Tibial nerve (tissue), 4 donors: ENCODE measurements around the gene KLF11. TPM values are rescaled to one million over a fixed set of nuclear protein-coding genes. Genes with fewer than 3 reads are reported as not detected.

Source experiments
- DNase-seq, 2 donors: peaks; one replicate each; pipeline ENCODE4 v3.0.0-alpha.2; 2019; ENCODE audit warnings: low spot score in 2 of 2
- H3K27ac ChIP-seq, 4 donors: fragments of 200-600 bp; sonication (generic) in 3 of 4; one replicate each; pipeline ENCODE4 v1.5.1; 2017 to 2019; ENCODE audit warnings: mild to moderate bottlenecking in 1 of 4
- H3K27me3 ChIP-seq, 2 donors: fragments of 200-600 bp; sonication (generic) in 1 of 2; one replicate each; pipeline versions ENCODE4 v1.5.1 to v1.6.0; 2017 to 2019
- H3K36me3 ChIP-seq, 3 donors: fragments of 200-600 bp; sonication (generic); one replicate each; pipeline ENCODE4 v1.5.1; 2018 to 2019
- H3K4me1 ChIP-seq, 4 donors: fragments of 200-600 bp; sonication (generic) in 3 of 4; one replicate each; pipeline ENCODE4 v1.5.1; 2017 to 2019
- H3K4me3 ChIP-seq, 4 donors: fragments of 200-600 bp; sonication (generic) in 3 of 4; one replicate each; pipeline ENCODE4 v1.5.1; 2017 to 2019; ENCODE audit warnings: mild to moderate bottlenecking in 1 of 4, moderate library complexity in 1 of 4
- H3K9me3 ChIP-seq, 4 donors: fragments of 200-600 bp; sonication (generic) in 3 of 4; one replicate each; pipeline ENCODE4 v1.5.1; 2017 to 2019
- EP300 ChIP-seq, 2 donors: sonication (generic); formaldehyde crosslinking; IDR thresholded peaks; one replicate each; pipeline ENCODE4 v1.6.1; 2017; ENCODE audit warnings: antibody characterized with exemption in 2 of 2, mild to moderate bottlenecking in 1 of 2
- POLR2A ChIP-seq, 2 donors: fragments of 450-650 bp; IDR thresholded peaks; one replicate each; pipeline ENCODE4 v1.6.1; 2017; ENCODE audit warnings: antibody characterized with exemption in 2 of 2, mild to moderate bottlenecking in 2 of 2, moderate library complexity in 2 of 2
- WGBS, 2 donors: methylation state at CpG; one replicate each; pipeline ENCODE4 v1.1.5; 2018; 5-methylcytosine and 5-hydroxymethylcytosine counted together
- small RNA-seq: library from RNA; depleted of rRNA; stranded (forward); fragments of <200 nt; gene quantifications from one replicate; pipeline ENCODE3, GENCODE V24; 2016
- total RNA-seq, 4 donors: library from RNA; depleted of rRNA; stranded (reverse); fragments of >200 nt; gene quantifications; one replicate each; pipeline ENCODE4 v1.1.0, GENCODE V29; 2016
- TF ChIP-seq, protein P1 (sequence below), 5 experiments: fragments of 200-600 bp in 3 of 5; fragments of 450-650 bp in 2 of 5; sonication (generic) in 3 of 5; IDR thresholded peaks; one replicate each; pipeline ENCODE4 v1.5.1; 2016 to 2019; ENCODE audit warnings: antibody characterized with exemption in 5 of 5, mild to moderate bottlenecking in 3 of 5, moderate library complexity in 2 of 5

Gene KLF11
- total RNA-seq, 4 donors from 2014 or later, result 17.1 to 23.7 (median 20.9) TPM

- 92 to 96% methylated on average over 10 of the region's 10 CpGs for WGBS, 2 donors
- Histone ChIP-seq H3K4me1 (peaks cover 0 to 5% (median 1%) of the 10 kb centered on the region in 4 donors), H3K4me3 (no peak overlapping the region), H3K27ac (no peak overlapping the region), H3K27me3 (peaks cover 0 to 22% of the 10 kb centered on the region in 2 donors), H3K36me3 (no peaks in the 10 kb centered on the region), H3K9me3 (no peaks in the 10 kb centered on the region)
- DNase-seq, result no peak
- TF ChIP-seq POLR2A (IDR thresholded peaks at IDR 0.05) (no peak), EP300 (IDR thresholded peaks at IDR 0.05) (no peak)
- TF ChIP-seq, protein P1, sequence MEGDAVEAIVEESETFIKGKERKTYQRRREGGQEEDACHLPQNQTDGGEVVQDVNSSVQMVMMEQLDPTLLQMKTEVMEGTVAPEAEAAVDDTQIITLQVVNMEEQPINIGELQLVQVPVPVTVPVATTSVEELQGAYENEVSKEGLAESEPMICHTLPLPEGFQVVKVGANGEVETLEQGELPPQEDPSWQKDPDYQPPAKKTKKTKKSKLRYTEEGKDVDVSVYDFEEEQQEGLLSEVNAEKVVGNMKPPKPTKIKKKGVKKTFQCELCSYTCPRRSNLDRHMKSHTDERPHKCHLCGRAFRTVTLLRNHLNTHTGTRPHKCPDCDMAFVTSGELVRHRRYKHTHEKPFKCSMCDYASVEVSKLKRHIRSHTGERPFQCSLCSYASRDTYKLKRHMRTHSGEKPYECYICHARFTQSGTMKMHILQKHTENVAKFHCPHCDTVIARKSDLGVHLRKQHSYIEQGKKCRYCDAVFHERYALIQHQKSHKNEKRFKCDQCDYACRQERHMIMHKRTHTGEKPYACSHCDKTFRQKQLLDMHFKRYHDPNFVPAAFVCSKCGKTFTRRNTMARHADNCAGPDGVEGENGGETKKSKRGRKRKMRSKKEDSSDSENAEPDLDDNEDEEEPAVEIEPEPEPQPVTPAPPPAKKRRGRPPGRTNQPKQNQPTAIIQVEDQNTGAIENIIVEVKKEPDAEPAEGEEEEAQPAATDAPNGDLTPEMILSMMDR (IDR thresholded peaks at IDR 0.05), result no peak
These were observed 53.3 kb downstream of the KLF11 start for GRCh38 chr2:10096641-10097040.

- H3K4me1 ChIP-seq, result peaks cover 0 to 5% (median 2%) of the 10 kb centered on the region in 4 donors
- 37 to 39% methylated on average over 15 to 16 of the region's 16 CpGs for WGBS, 2 donors
- no peak for TF ChIP-seq EP300 (IDR thresholded peaks at IDR 0.05)
- TF ChIP-seq, protein P1 (IDR thresholded peaks at IDR 0.05), result peak; percentile 81 to 97 (median 90)
- no peak for TF ChIP-seq POLR2A (IDR thresholded peaks at IDR 0.05)
- DNase-seq, result peak; percentile 33 to 50
- no peak overlapping the region for H3K27ac ChIP-seq
- peaks cover 0 to 18% of the 10 kb centered on the region in 2 donors for H3K27me3 ChIP-seq
- H3K4me3 ChIP-seq, result no peak overlapping the region
- no peaks in the 10 kb centered on the region for H3K36me3 ChIP-seq
- no peaks in the 10 kb centered on the region for H3K9me3 ChIP-seq
These were observed 54.2 kb downstream of the KLF11 start for GRCh38 chr2:10097352-10098148.

GRCh38 chr2:10101491-10101890 lies 58.1 kb downstream of the KLF11 start:
- no peaks in the 10 kb centered on the region for H3K27me3 ChIP-seq
- DNase-seq, result no peak
- H3K36me3 ChIP-seq, result no peaks in the 10 kb centered on the region
- TF ChIP-seq EP300 (IDR thresholded peaks at IDR 0.05), result no peak
- no peak for TF ChIP-seq POLR2A (IDR thresholded peaks at IDR 0.05)
- TF ChIP-seq, protein P1 (IDR thresholded peaks at IDR 0.05), result no peak
- no peak overlapping the region for H3K27ac ChIP-seq
- H3K9me3 ChIP-seq, result no peaks in the 10 kb centered on the region
- WGBS, 2 donors, result 33 to 34% methylated on average over 7 of the region's 7 CpGs
- peaks cover 0 to 5% (median 2%) of the 10 kb centered on the region in 4 donors for H3K4me1 ChIP-seq
- no peak overlapping the region for H3K4me3 ChIP-seq

GRCh38 chr2:10103179-10103578 lies 59.8 kb downstream of the KLF11 start:
- Histone ChIP-seq H3K4me1 (peaks cover 0 to 4% (median 0%) of the 10 kb centered on the region in 4 donors), H3K27ac (no peak overlapping the region), H3K9me3 (no peaks in the 10 kb centered on the region), H3K4me3 (no peak overlapping the region), H3K36me3 (no peaks in the 10 kb centered on the region), H3K27me3 (no peaks in the 10 kb centered on the region)
- WGBS, 2 donors, result 82 to 88% methylated on average over 6 of the region's 6 CpGs
- DNase-seq, result no peak
- TF ChIP-seq EP300 (IDR thresholded peaks at IDR 0.05), result no peak
- no peak for TF ChIP-seq POLR2A (IDR thresholded peaks at IDR 0.05)
- TF ChIP-seq, protein P1 (IDR thresholded peaks at IDR 0.05), result no peak

Small RNA genes within 50 kb of the gene (small RNA-seq; reads per million reads assigned to genes)
- not detected for gene RF00568

Other genes starting within 250 kb of the KLF11 start
- gene TAF1B, start 200.1 kb upstream of the KLF11 start, total RNA-seq, result 10 to 100 TPM; 10.8 to 21.4 (median 17.9) TPM
- gene GRHL1, start 91.9 kb upstream of the KLF11 start, total RNA-seq, result 1 to 10 TPM in 2 of 4 donors, under 1 TPM in 1, not detected in 1; 0.66 to 4.2 (median 2.3) TPM
- 10 to 100 TPM in 3 of 4 donors, 1 to 10 TPM in 1; 2.7 to 17.5 (median 10.9) TPM for gene CYS1, start 36.9 kb downstream of the KLF11 start, total RNA-seq
- under 1 TPM in 2 of 4 donors, not detected in 2; 0.59 to 0.60 TPM for gene RRM2, start 79.2 kb downstream of the KLF11 start, total RNA-seq